GM19043 (cell line): Measurements from ENCODE around the gene LRRC4.

Experiments
- ATAC-seq: cut with Tn5 transposase; IDR thresholded peaks from one replicate; pipeline ENCODE4 v1.9.1; 2021; ENCODE audit warnings: low read depth; ENCODE audit not compliant: unreplicated experiment

Gene LRRC4

GRCh38 chr7:128032605-128033235 is 1.5 kb upstream of the LRRC4 start:
- no peak for ATAC-seq

GRCh38 chr7:128031901-128032604 is 816 bp upstream of the LRRC4 start:
- peak; percentile 43 for ATAC-seq

- ATAC-seq, result no peak
Observed at GRCh38 chr7:128030263-128030653, 979 bp downstream of the LRRC4 start.

- no peak for ATAC-seq
Observed at GRCh38 chr7:128029405-128029995, 1.7 kb downstream of the LRRC4 start.

GRCh38 chr7:128027485-128027980 is 3.7 kb downstream of the LRRC4 start:
- ATAC-seq, result no peak

GRCh38 chr7:128026551-128026950 is 4.7 kb downstream of the LRRC4 start:
- no peak for ATAC-seq

GRCh38 chr7:128025819-128026218 is 5.4 kb downstream of the LRRC4 start:
- ATAC-seq, result no peak

- no peak for ATAC-seq
Observed at GRCh38 chr7:128025380-128025779, 5.9 kb downstream of the LRRC4 start.

GRCh38 chr7:128024151-128024550 is 7.1 kb downstream of the LRRC4 start:
- ATAC-seq, result no peak

GRCh38 chr7:128022631-128023532 is 8.4 kb downstream of the LRRC4 start:
- no peak for ATAC-seq

GRCh38 chr7:128021366-128021765 is 9.9 kb downstream of the LRRC4 start:
- ATAC-seq, result no peak

- ATAC-seq, result no peak
Observed at GRCh38 chr7:128020159-128020558, 11.1 kb downstream of the LRRC4 start.

GRCh38 chr7:128019288-128019687 is 11.9 kb downstream of the LRRC4 start:
- ATAC-seq, result no peak

GRCh38 chr7:128017862-128018845 is 13.1 kb downstream of the LRRC4 start:
- no peak for ATAC-seq

GRCh38 chr7:128017460-128017859 is 13.8 kb downstream of the LRRC4 start:
- ATAC-seq, result no peak

- no peak for ATAC-seq
Observed at GRCh38 chr7:128014811-128015210, 16.4 kb downstream of the LRRC4 start.

- ATAC-seq, result no peak
Observed at GRCh38 chr7:128011131-128011661, 20.0 kb downstream of the LRRC4 start.

GRCh38 chr7:128010391-128011127 is 20.7 kb downstream of the LRRC4 start:
- no peak for ATAC-seq

- ATAC-seq, result no peak
Observed at GRCh38 chr7:128008744-128009143, 22.5 kb downstream of the LRRC4 start.
